Ovary (tissue), 3 donors: ENCODE results near the gene GIMD1.

ENCODE experiments used
- POLR2A ChIP-seq: fragments of 450-650 bp; IDR thresholded peaks from one replicate; pipeline ENCODE4 v1.6.1; 2017; ENCODE audit warnings: antibody characterized with exemption, mild to moderate bottlenecking, moderate library complexity
- TF ChIP-seq, protein P1 (sequence below), 3 donors: fragments of 450-650 bp in 2 of 3; fragments of 200-600 bp in 1 of 3; IDR thresholded peaks; one replicate each; pipeline versions ENCODE4 v1.5.1 to v1.8.0; 2016 to 2022; ENCODE audit warnings: antibody characterized with exemption in 3 of 3, mild to moderate bottlenecking in 1 of 3
- donor health status: DM: no; HTN: no; CAD: no.

DNA sequence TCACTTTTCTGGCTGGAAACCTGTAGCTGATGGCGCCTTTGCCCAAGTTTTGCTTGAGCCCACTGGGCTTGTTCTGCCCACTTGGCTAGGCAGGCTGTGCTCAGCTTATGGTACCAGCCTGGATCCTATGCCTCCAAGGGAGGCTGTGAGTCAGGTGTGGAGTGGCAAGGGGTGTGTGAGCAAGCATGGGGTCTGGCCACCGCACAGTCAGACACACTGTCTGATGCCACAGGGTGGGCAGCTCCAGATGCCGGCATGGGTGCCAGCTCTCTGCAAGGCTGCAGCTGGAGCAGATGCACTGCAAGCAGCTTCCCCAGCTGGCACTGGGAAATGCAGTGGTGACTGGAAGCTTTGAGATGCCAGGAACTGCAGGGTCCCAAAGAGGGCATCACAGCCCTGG, 16.3 kb upstream of the GIMD1 start:
- TF ChIP-seq, protein P1, sequence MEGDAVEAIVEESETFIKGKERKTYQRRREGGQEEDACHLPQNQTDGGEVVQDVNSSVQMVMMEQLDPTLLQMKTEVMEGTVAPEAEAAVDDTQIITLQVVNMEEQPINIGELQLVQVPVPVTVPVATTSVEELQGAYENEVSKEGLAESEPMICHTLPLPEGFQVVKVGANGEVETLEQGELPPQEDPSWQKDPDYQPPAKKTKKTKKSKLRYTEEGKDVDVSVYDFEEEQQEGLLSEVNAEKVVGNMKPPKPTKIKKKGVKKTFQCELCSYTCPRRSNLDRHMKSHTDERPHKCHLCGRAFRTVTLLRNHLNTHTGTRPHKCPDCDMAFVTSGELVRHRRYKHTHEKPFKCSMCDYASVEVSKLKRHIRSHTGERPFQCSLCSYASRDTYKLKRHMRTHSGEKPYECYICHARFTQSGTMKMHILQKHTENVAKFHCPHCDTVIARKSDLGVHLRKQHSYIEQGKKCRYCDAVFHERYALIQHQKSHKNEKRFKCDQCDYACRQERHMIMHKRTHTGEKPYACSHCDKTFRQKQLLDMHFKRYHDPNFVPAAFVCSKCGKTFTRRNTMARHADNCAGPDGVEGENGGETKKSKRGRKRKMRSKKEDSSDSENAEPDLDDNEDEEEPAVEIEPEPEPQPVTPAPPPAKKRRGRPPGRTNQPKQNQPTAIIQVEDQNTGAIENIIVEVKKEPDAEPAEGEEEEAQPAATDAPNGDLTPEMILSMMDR (IDR thresholded peaks at IDR 0.05), result no peak
- no peak for TF ChIP-seq POLR2A
